Upper lobe of right lung (tissue), 1 donor: ENCODE results near the gene SSBP3. TPM values are rescaled to one million over a fixed set of nuclear protein-coding genes. Genes with fewer than 3 reads are reported as not detected.

ENCODE experiments used
- ATAC-seq: fragments of 200-7000 bp; cut with Tn5 transposase; one replicate; pipeline ENCODE4 v1.9.1; 2020; ENCODE audit warnings: mild to moderate bottlenecking, moderate library complexity
- DNase-seq: peaks from one replicate; pipeline ENCODE4 v3.0.0-alpha.2; 2020
- H3K27ac ChIP-seq: fragments of 200-600 bp; one replicate; pipeline ENCODE4 v1.8.0; 2022
- H3K27me3 ChIP-seq: fragments of 200-600 bp; one replicate; pipeline ENCODE4 v1.8.0; 2022; ENCODE audit warnings: mild to moderate bottlenecking
- H3K36me3 ChIP-seq: fragments of 200-600 bp; one replicate; pipeline ENCODE4 v1.8.0; 2022
- H3K4me1 ChIP-seq: fragments of 200-600 bp; one replicate; pipeline ENCODE4 v1.8.0; 2022
- H3K4me3 ChIP-seq: fragments of 200-600 bp; one replicate; pipeline ENCODE4 v1.8.0; 2022; ENCODE audit warnings: mild to moderate bottlenecking
- H3K9me3 ChIP-seq: fragments of 200-600 bp; one replicate; pipeline ENCODE4 v1.8.0; 2022
- intact Hi-C: fragments of 100-400 bp; cut with DNase I; formaldehyde crosslinking; loops from one replicate; pipeline ENCODE4 v1.11.0; 2022
- total RNA-seq: library from RNA; stranded (reverse); fragmentation: NEBNext Ultra II Directional; extraction: Animal tissue kit (Norgen Biotek cat#: 25700); gene quantifications from one replicate; pipeline ENCODE4 v1.2.1, GENCODE V29; 2021
- TF ChIP-seq, protein P1 (sequence below): fragments of 200-600 bp; IDR thresholded peaks from one replicate; pipeline ENCODE4 v1.8.0; 2022; ENCODE audit warnings: antibody characterized with exemption
- donor health status: DM: no; HTN: yes; CAD: no; lungs with severe emphysema.

SSBP3 gene
- total RNA-seq, 1 donor from 2014 or later, result 40.4 TPM

DNA sequence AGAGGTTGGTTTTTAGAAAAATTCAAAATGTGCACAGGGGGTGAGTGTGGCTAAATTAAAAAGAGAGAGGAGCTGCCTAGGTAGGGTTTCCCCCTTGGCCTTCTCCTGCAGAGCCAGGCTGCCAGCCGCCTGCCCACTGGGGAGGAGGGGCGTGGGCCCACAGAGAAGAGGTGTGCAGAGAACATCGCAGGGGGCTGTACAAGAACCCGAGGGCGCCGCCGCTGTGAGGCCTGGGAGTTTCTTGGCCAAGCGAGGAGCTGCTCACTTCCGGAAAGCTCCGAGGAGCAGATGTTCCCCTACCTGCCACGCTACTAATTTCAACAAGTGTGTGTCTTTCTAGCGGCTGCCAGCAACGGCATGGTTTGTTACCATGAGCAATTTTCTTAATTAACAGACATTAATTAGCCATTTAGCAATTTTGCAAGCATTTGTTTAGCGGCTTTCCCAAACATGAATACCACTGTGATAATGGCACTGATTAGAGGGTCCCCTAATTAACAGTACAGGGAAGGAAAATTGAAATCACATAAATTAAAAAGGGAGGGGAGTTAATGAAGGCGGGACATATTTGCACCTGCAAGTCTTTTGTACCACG, 146.6 kb downstream of the SSBP3 start:
- DNase-seq (no peak), ATAC-seq (no peak)
- intact Hi-C loops, result no loop called here
- TF ChIP-seq, protein P1, sequence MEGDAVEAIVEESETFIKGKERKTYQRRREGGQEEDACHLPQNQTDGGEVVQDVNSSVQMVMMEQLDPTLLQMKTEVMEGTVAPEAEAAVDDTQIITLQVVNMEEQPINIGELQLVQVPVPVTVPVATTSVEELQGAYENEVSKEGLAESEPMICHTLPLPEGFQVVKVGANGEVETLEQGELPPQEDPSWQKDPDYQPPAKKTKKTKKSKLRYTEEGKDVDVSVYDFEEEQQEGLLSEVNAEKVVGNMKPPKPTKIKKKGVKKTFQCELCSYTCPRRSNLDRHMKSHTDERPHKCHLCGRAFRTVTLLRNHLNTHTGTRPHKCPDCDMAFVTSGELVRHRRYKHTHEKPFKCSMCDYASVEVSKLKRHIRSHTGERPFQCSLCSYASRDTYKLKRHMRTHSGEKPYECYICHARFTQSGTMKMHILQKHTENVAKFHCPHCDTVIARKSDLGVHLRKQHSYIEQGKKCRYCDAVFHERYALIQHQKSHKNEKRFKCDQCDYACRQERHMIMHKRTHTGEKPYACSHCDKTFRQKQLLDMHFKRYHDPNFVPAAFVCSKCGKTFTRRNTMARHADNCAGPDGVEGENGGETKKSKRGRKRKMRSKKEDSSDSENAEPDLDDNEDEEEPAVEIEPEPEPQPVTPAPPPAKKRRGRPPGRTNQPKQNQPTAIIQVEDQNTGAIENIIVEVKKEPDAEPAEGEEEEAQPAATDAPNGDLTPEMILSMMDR, result no peak
- Histone ChIP-seq H3K4me1 (peaks cover 7% of the 10 kb centered on the region), H3K4me3 (no peak overlapping the region), H3K27ac (no peak overlapping the region), H3K9me3 (no peaks in the 10 kb centered on the region), H3K27me3 (no peaks in the 10 kb centered on the region), H3K36me3 (no peaks in the 10 kb centered on the region)

DNA sequence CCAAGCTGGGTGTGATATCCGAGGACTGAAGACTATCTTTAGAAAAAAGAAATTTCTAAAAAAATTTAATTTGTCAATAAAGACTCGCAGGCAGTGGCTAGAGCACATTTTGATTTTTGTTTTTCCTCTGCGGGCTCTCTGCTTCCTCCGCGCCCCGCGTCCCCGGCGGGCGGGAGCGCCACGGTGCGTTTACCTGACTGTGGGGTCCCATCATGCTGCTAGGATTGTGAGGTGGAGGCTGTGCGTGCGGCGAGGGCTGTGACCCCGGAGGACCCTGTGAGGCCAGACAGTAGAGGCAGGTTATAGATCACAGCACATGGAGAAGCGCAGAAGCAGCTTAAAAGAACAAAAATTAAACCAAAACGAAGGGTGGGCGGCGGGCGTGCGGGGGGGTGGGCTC, 148.3 kb downstream of the SSBP3 start:
- Histone ChIP-seq H3K4me3 (no peak overlapping the region), H3K27me3 (no peaks in the 10 kb centered on the region), H3K36me3 (no peaks in the 10 kb centered on the region), H3K27ac (no peak overlapping the region), H3K4me1 (peaks cover under 1% of the 10 kb centered on the region), H3K9me3 (no peaks in the 10 kb centered on the region)
- no peak for DNase-seq
- TF ChIP-seq, protein P1, result no peak
- intact Hi-C loops, result no loop called here
- no peak for ATAC-seq

DNA sequence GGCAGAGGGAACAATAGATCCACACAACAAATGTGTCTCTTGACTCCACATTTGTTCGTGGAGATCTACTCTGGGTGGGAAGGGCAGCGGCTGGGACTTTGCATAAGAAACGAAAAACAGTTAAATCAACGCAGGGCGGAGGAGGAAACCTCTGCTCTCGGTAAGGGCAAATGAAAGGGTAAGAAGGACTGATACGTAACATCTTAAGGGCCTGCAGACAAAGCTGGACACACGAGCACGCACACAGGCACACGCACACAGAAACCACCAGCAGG, 148.9 kb downstream of the SSBP3 start:
- no peaks in the 10 kb centered on the region for H3K4me1 ChIP-seq
- H3K27me3 ChIP-seq, result no peaks in the 10 kb centered on the region
- no peaks in the 10 kb centered on the region for H3K9me3 ChIP-seq
- no peak for ATAC-seq
- no peak overlapping the region for H3K4me3 ChIP-seq
- TF ChIP-seq, protein P1, result no peak
- no peak overlapping the region for H3K27ac ChIP-seq
- intact Hi-C loops, result no loop called here
- no peak for DNase-seq
- H3K36me3 ChIP-seq, result no peaks in the 10 kb centered on the region

DNA sequence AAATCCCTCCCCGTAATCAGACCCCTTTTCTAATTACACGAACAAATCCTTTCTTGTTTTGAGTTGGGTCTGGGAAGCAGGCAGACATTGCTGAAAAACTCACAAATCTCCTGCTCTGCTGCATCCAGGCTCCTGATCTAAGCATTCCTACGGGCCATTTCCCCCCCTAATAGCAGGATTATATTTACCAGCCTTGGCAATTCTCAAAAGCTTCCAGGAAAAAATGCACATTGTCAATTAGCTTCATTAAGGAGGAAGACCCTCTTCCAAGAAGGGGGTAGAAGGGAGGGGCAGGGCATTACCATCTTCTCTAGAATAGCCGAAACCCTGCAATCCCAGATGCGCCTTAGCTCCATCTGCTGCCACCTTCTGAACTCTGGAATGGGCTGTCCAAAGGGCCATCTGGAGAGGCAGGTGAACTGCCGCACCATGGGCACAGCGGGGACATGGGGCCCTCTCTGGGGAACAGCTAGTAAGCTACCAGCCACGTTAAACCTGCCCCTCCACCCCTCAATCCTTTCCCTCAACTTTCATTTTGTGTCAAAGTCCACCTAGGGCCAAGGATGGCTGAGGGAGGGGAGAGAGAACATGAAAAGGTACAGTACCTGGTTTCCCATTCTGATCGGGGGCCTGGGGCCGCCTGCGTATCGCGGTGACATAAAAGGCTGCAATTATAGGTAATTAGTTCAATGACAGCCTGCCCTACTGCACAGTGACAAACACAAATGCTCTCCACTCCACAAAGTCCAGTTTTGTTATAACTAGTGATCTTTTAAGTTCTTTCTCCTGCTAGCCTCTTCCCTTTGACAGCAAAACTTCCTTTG, 149.5 kb downstream of the SSBP3 start:
- no peaks in the 10 kb centered on the region for H3K36me3 ChIP-seq

DNA sequence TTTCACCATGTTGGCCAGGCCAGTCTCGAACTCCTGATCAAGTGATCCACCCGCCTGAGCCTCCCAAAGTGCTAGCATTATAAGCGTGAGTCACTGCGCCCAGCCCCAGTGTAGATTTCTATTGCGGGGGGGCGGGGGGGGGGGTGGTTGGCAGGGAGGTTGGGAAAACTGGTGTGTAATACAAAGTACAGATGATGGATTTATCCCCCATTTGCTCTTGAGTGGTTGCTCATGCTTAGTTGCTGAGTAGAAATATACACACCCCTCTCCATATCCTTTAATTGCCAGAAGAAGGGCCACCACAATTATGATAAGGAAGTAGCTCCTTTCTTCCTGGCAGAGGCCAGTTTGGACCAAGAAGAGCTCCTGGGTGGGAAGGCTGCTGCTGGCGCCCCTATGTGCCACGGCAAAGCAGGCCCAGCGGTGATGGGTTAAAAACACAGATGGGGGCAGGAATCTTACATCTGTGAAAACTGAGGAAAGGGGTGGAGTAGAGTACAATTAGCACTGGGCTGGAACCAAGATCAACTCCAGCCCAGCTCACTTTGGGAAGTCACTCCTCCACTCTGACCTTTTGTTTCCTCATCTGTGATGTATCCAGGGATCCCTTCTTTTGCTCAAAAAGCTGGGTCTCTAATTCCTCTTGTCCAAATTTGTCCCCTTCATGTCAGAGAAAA, 151.0 kb downstream of the SSBP3 start:
- Histone ChIP-seq H3K36me3 (peaks cover 4% of the 10 kb centered on the region), H3K27me3 (no peaks in the 10 kb centered on the region), H3K9me3 (no peaks in the 10 kb centered on the region), H3K4me1 (no peaks in the 10 kb centered on the region), H3K4me3 (no peak overlapping the region), H3K27ac (no peak overlapping the region)
- TF ChIP-seq, protein P1, result no peak
- intact Hi-C loops, result no loop called here
- ATAC-seq (no peak), DNase-seq (no peak)

More for the DNA sequence above, 149.5 kb downstream of the SSBP3 start:
- no peak overlapping the region for H3K27ac ChIP-seq
- TF ChIP-seq, protein P1, result no peak
- H3K4me1 ChIP-seq, result no peaks in the 10 kb centered on the region
- intact Hi-C loops, result no loop called here
- no peaks in the 10 kb centered on the region for H3K27me3 ChIP-seq
- no peaks in the 10 kb centered on the region for H3K9me3 ChIP-seq
- no peak overlapping the region for H3K4me3 ChIP-seq
- DNase-seq (no peak), ATAC-seq (no peak)
